GM19193 (cell line): Measurements from ENCODE around the gene EMILIN1.
A peak's percentile ranks its signal among the peaks of the same experiment; 100 is the strongest.

ENCODE experiments used
- POLR2A ChIP-seq: IDR thresholded peaks from 4 replicates; pipeline ENCODE4 v1.6.1; 2011; ENCODE audit not compliant: insufficient read depth, insufficient read length; ENCODE audit errors: extremely low read depth

Gene EMILIN1

DNA sequence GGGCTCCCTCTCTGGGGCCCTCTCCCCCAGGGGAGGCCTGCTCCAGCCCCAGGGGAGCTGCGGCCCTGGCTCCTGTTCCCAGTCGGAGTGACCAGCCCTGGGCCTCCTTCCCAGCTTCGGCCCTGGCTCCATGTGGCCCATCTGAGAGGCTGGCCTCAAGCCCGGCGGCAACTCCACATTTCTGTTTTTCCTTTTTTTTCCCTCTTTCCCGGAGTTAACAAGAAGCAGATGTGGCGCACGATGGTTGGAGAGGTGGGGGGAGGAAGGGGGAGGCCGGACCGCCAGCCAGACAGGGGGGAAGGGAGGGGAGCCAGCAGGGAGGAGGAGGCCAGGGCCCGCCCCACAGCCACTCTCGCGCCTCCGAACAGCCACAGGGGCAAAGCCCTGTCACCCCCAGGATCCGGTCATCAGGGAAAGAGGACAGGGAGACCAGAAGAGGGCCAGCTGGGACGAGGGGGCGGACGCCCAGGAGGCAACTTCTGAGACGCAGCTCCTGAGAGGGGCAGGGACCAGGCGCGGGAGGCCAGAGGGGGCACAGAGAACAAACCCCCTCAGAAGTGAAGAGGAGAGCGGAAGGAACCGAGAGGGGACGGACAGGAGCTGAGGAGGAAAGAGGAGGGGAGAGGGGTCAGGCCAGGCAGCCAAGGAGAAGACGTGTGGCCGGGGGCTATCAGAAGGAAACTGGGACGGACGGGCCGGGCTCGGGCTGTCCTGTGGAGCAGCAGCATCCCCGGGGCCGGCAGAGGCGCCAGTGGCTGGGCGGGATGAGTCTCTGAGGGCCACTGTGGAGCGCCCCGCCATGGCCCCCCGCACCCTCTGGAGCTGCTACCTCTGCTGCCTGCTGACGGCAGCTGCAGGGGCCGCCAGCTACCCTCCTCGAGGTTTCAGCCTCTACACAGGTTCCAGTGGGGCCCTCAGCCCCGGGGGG is at the start of gene EMILIN1:
Gene EMILIN1 (plus strand): TSS at position 349 of the 928 bp plus-strand sequence. CDS start 451 bp downstream, at position 800.
- no peak for TF ChIP-seq POLR2A

DNA sequence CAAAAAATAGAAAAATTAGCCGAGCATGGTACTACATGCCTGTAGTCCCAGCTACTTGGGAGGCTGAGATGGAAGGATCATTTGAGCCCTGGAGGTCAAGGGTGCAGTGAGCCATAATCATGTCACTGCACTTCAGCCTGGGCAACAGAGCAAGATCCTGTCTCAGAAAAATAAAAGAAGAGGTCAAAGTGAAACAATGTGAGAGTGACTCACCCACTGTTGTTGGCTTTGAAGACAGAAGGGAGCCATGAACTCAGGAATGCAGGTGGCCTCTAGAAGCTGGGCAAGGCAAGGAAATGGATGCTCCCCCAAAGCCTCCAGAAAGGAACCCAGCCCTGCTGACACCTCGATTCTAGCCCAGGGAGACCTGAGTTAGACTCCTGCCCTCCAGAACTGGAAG is 49.4 kb upstream of the EMILIN1 start:
- TF ChIP-seq POLR2A, result no peak

DNA sequence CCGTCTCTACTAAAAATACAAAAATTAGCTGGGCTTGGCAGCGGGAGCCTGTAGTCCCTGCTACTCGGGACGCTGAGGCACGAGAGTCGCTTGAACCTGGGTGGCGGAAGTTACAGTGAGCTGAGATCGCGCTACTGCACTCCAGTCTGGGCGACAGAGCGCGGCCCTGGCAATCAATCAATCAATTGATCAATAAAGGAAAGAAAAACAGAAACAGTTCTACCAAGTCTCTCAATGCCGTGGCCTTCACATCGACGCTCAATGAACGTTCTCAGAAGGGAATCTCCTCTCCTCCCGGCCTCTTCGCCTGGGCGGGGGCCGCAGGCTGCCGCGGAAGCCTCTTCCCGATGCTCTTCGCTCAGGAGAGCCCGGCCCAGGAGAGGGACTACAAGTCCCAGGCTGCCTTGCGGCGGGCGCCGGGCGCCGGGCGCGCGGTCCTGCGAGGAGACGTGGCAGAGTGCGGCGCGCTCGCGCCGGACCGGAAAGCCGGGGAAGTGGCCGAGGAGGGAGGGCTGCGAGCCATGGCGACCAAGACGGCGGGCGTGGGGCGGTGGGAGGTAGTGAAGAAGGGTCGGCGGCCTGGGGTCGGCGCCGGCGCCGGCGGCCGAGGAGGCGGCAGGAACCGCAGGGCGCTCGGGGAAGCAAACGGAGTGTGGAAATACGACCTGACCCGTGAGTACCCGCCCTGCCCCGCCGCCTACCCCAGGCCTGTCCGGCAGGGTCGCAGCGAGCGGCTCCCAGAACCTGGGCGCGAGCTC is 45.7 kb upstream of the EMILIN1 start, which contains the start of gene TMEM214:
Gene TMEM214 (plus strand): TSS at position 471 of the 758 bp plus-strand sequence. CDS start 51 bp downstream, at position 522.
- TF ChIP-seq POLR2A, result peak; percentile 89

DNA sequence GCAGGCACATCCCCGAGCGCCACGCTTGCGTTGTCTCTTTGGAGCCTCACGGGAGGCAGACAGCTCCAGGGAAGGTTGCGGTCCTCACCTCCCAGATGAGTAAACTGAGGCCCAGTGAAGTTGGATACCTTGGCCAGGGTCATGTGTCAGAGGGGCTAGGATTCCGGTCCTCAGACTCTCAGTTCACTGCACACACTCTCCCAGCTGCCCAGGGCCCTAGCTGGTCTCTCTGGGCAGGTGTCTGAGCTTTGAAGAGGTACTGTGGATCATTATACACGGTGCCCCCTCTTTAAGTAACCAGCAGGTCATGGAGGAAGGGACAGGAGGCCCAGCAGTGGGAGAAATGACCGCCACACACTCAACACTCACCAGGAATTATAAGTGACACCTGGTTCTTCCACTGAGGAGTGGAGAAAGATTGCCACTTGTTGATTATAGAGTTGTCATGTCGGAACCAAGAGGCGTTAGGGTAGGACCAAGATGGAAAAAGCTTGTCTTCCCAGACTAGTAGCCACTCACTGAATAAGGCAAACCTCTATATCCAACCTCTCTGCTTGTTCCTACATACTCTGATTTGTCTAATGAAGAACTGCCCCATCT is 45.1 kb upstream of the EMILIN1 start:
- TF ChIP-seq POLR2A, result no peak

DNA sequence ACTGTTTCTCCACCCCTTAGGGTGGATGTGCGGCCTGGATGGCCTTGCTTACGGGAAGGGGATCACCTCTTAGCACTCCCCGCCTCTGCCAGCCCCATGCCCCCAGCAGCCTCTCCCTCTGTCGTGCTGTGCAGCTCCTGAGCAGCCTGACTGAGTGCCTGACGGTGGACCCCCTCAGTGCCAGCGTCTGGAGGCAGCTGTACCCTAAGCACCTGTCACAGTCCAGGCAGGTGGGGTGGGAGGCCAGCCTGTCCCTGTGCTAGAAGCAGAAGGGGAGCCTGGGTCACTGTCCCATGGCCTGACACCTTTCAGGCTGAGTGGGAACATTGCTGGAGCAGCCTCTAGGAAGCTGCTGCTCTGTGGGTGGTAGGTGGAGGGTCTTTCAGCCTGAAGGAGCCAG is 40.4 kb upstream of the EMILIN1 start:
- TF ChIP-seq POLR2A, result no peak

DNA sequence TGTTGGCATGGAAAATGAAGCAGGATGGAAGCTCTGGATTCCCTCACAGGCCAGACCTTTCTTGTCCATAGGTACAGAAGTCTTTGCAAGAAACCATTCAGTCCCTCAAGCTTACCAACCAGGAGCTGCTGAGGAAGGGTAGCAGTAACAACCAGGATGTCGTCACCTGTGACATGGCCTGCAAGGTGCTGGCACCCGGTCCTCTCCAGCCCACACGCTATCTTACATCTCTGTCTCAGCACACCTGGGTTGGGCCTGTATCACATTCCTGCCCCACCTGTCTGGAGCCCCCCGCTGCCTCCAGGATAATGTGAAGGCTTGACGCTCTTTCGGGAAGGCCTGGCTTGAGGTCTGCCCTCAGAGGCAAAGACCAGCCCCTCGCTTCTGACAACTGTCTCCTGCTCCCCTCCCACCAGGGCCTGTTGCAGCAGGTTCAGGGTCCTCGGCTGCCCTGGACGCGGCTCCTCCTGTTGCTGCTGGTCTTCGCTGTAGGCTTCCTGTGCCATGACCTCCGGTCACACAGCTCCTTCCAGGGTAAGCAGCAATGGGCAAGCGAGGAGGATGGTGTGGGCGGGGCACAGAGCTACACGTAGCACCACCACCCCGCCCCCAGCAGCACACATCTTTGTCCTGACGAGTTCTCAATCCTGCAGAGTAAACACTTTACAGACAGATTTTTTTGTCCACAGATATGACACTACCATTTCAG is 39.6 kb upstream of the EMILIN1 start:
- TF ChIP-seq POLR2A, result no peak

DNA sequence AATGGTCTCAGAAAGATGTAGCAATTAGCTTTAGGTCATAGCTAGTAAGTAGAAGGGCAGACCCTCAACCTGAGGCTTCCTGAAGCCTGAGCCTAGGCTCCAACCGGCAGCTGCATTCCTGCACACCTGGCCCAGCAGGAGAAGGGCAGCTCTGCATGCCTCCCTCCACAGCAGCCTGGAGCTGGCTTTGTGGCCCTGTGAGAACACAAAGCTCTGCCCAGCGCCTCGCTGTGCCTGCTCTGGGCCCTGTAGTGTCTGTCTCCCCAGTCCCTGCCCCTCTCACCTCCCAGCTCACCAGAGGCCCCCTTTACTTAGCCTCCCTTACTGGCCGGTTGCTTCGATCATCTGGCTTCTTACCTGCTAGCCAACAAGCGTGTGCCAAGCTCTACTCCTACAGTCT is 39.0 kb upstream of the EMILIN1 start:
- no peak for TF ChIP-seq POLR2A

DNA sequence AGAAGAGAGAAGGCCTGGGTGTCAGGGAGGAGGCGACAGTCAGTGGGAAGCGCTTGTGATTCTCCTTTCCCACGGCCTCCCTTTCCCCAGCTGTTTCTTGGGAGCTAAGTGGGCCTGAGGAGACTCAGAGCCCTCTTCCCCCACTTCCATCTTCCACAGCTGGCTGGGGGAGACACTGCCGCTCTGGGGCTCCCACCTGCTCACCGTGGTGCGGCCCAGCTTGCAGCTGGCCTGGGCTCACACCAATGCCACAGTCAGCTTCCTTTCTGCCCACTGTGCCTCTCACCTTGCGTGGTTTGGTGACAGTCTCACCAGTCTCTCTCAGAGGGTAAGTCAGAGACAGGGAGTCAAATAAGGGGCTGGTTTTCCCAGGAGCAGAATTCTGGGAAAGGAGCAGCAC is 38.5 kb upstream of the EMILIN1 start:
- TF ChIP-seq POLR2A, result no peak

DNA sequence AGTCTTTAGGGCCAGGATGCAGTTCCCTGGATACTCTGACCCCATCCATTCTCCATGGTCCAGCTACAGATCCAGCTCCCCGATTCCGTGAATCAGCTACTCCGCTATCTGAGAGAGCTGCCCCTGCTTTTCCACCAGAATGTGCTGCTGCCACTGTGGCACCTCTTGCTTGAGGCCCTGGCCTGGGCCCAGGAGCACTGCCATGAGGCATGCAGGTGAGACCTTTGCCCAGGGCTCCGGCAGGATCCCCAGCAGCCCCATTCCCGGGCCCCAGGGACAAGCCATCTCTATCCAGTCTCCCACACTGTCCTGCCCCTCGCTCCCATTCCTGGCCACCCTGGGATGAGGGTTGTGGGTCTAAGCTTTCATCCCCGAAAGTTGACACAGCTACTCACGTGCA is 38.1 kb upstream of the EMILIN1 start:
- no peak for TF ChIP-seq POLR2A

DNA sequence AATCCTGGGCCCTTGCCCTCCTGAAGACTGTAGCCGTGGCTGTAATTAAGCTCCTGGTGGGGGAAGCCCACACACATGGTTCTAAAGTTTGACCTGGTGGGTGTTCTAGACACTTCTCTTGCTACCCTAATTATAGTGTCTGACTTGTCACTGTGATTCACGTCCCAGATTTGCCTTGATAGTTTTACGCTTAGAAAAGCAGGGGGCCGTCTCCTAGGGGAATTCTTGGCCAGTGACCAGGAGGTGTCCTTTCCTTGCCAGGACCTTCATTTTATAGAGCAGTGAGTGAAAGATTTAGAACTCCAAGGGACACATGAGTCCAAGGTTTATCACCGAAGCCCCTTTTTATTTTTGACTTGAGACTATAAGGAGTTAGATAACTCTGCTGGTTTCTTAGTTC is 36.7 kb upstream of the EMILIN1 start:
- no peak for TF ChIP-seq POLR2A

DNA sequence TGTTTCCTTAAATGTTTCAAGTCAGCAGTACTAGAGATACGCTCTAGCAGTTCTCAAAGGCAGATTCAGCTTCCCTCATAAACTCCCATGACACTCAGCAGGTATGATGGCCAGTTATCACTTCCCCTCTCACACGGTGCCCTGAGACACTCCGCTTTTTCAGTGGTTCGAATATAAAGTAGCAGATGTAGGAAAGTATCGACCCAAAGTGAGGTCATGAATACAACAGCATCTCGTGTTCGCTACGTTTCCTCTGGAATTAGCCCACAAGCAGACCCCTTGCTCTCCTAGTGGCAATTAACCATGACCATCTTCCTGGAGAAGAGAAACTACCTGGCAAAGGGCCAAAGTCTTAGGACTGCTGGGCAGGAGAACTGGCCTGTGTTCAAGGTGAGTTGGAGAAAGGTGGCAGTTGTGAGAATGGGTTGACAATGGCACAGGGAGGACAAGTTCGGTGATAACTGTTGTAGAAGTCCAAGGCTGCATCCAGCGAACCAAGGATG is 36.2 kb upstream of the EMILIN1 start:
- no peak for TF ChIP-seq POLR2A

DNA sequence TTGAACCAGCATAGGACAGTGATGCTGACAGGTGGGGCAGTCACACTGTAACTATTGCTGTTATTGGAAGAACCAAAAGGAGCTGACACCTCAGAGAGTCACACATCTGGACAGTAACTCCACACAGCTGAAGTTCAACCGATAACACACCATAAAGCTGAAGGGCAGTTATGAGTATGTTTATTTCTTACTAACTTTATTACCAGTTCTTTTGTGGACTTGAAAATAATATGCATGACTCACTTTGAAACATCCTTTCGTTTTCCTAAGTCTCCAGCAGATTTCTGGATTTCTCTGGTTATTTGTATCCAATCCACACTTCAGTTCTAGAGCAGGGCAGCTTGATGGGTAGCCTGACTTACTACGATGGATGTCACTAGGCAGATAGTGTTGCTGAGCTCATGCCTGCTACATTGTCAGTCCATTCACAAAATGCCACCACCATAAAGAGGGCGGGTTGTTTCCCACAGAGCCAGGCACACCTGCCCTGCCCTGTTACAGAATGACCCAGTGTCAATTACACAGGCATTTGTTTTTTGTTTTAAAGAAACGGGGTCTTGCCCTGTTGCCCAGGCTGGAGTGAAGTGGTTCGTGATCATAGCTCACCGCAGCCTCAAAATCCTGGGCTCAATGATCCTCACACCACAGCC is 35.3 kb upstream of the EMILIN1 start:
- TF ChIP-seq POLR2A, result no peak

DNA sequence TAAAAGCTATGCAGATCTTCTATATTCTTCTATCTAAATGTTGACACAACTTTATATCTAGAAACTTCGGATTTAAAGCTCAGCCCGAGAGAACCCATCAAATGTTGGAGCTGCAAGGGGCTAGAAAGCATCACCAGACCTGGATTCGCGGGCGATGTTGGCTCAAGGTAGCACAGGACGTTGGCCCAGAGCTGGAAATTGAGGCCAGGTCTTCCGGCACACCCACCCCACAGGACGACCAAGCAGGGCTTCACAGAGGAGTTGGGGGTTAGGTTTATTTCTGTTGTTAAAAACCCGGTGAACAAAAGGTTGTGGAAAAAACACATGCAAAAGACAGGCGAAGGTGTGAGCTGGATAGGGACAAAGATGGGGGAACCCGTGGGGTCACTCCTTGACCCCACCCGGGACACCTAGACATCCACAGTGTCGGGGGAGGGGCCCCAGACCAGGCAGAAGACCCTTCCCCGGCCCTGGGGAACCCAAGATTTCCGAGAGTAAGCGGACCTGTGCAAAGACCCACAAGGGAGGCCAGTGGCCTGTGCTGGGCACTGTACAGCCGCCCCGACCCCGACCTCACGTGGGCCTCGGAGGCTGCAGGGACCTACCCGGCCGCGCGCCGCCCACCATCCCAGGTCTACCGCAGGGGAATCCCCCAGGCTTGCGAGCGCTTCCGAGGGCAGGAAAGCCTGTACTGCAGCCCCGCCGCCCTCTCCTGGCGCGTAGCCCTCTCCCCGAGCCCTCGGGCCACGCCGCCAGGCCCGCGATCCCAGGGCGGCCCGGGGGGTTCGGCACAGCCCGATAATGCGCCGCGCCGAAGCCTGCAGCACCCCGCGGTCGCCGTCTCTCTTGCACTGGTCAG is 28.8 kb upstream of the EMILIN1 start:
- TF ChIP-seq POLR2A, result no peak
